Measurements from ENCODE around the gene FILIP1.

Gene FILIP1

GRCh38 chr6:75493400-75494064 lies at the start of gene FILIP1:
Gene FILIP1 (minus strand): TSS chr6:75493800. CDS start chr6:75414972, 78,828 bp downstream.
- ChIA-PET CTCF (interaction anchor here (0.5 kb wide), 1 partner anchor 776 kb away, joined by 4 read pairs; no protein-coding TSS in a partner anchor), POLR2A (ENCODE audit: low non-redundant PET) (no interaction called here)
- no peak within 1 kb of the TSS for H3K27ac ChIP-seq
- TF ChIP-seq CTCF (conservative IDR thresholded peaks at IDR 0.05; ENCODE audit: low read depth) = no peak
- DNase-seq (ENCODE audit: low spot score) = no peak

- no peak overlapping the region for H3K27ac ChIP-seq
- ChIA-PET POLR2A (ENCODE audit: low non-redundant PET) (no interaction called here), CTCF (no interaction called here)
- TF ChIP-seq CTCF (conservative IDR thresholded peaks at IDR 0.05; ENCODE audit: low read depth) = no peak
- no peak for DNase-seq (ENCODE audit: low spot score)
These were observed 49.7 kb upstream of the FILIP1 start for GRCh38 chr6:75543311-75543710.

GRCh38 chr6:75539136-75539535 lies 45.5 kb upstream of the FILIP1 start:
- ChIA-PET CTCF (interaction anchor here (0.7 to 1.4 kb wide), 2 partner anchors 13 to 272 kb away, joined by 3 to 6 read pairs; no protein-coding TSS in a partner anchor), POLR2A (ENCODE audit: low non-redundant PET) (no interaction called here)
- no peak for DNase-seq (ENCODE audit: low spot score)

GRCh38 chr6:75532521-75532920 lies 38.9 kb upstream of the FILIP1 start:
- H3K27ac ChIP-seq = no peak overlapping the region
- ChIA-PET CTCF (no interaction called here), POLR2A (ENCODE audit: low non-redundant PET) (no interaction called here)
- no peak for DNase-seq (ENCODE audit: low spot score)
- no peak for TF ChIP-seq CTCF (conservative IDR thresholded peaks at IDR 0.05; ENCODE audit: low read depth)

More at GRCh38 chr6:75539136-75539535, 45.5 kb upstream of the FILIP1 start:
- no peak overlapping the region for H3K27ac ChIP-seq
- no peak for TF ChIP-seq CTCF (conservative IDR thresholded peaks at IDR 0.05; ENCODE audit: low read depth)

- no peak for DNase-seq (ENCODE audit: low spot score)
- ChIA-PET POLR2A (ENCODE audit: low non-redundant PET) (no interaction called here), CTCF (no interaction called here)
- H3K27ac ChIP-seq = no peak overlapping the region
- TF ChIP-seq CTCF (conservative IDR thresholded peaks at IDR 0.05; ENCODE audit: low read depth) = no peak
These were observed 37.6 kb upstream of the FILIP1 start for GRCh38 chr6:75531174-75531573.

- TF ChIP-seq CTCF (conservative IDR thresholded peaks at IDR 0.05; ENCODE audit: low read depth) = no peak
- ChIA-PET CTCF (interaction anchor here (1.1 kb wide), 1 partner anchor 263 kb away, joined by 3 read pairs; no protein-coding TSS in a partner anchor), POLR2A (ENCODE audit: low non-redundant PET) (no interaction called here)
- H3K27ac ChIP-seq = no peak overlapping the region
- no peak for DNase-seq (ENCODE audit: low spot score)
These were observed 37.1 kb upstream of the FILIP1 start for GRCh38 chr6:75530696-75531095.

All from RWPE1 (cell line).